HG03575 (cell line): Measurements from ENCODE around the gene FRMD6.

Experiments
- ATAC-seq: cut with Tn5 transposase; IDR thresholded peaks from one replicate; pipeline ENCODE4 v1.9.1; 2021; ENCODE audit not compliant: unreplicated experiment, insufficient number of reproducible peaks, low FRiP score; ENCODE audit errors: extremely low read depth

The FRMD6 gene

GRCh38 chr14:51704545-51704944 is 52.8 kb downstream of the FRMD6 start:
- ATAC-seq: no peak

GRCh38 chr14:51707327-51707726 is 55.6 kb downstream of the FRMD6 start:
- no peak for ATAC-seq

- no peak for ATAC-seq
These were observed 59.8 kb downstream of the FRMD6 start for GRCh38 chr14:51711505-51711904.

GRCh38 chr14:51715250-51715649 is 63.5 kb downstream of the FRMD6 start:
- ATAC-seq: no peak

- ATAC-seq: no peak
These were observed 64.0 kb downstream of the FRMD6 start for GRCh38 chr14:51715742-51716141.

GRCh38 chr14:51716610-51717009 is 64.9 kb downstream of the FRMD6 start:
- no peak for ATAC-seq

- ATAC-seq: no peak
These were observed 66.1 kb downstream of the FRMD6 start for GRCh38 chr14:51717766-51718165.

GRCh38 chr14:51719955-51720354 is 68.2 kb downstream of the FRMD6 start:
- ATAC-seq: no peak

- no peak for ATAC-seq
These were observed 72.3 kb downstream of the FRMD6 start for GRCh38 chr14:51723990-51724389.

- no peak for ATAC-seq
These were observed 72.9 kb downstream of the FRMD6 start for GRCh38 chr14:51724650-51725049.

- no peak for ATAC-seq
These were observed 73.4 kb downstream of the FRMD6 start for GRCh38 chr14:51725061-51725460.

GRCh38 chr14:51726166-51726899 is 74.6 kb downstream of the FRMD6 start:
- no peak for ATAC-seq

GRCh38 chr14:51727526-51727925 is 75.8 kb downstream of the FRMD6 start:
- ATAC-seq: no peak

GRCh38 chr14:51730098-51730497 is 78.4 kb downstream of the FRMD6 start:
- ATAC-seq: no peak

GRCh38 chr14:51730684-51731083 is 79.0 kb downstream of the FRMD6 start:
- ATAC-seq: no peak

GRCh38 chr14:51732494-51733112 is 80.9 kb downstream of the FRMD6 start:
- ATAC-seq: no peak

- ATAC-seq: no peak
These were observed 81.4 kb downstream of the FRMD6 start for GRCh38 chr14:51733147-51733546.

- no peak for ATAC-seq
These were observed 84.1 kb downstream of the FRMD6 start for GRCh38 chr14:51735851-51736250.

- no peak for ATAC-seq
These were observed 87.0 kb downstream of the FRMD6 start for GRCh38 chr14:51738754-51739153.

- no peak for ATAC-seq
These were observed 91.9 kb downstream of the FRMD6 start for GRCh38 chr14:51743588-51744000.
